ENCODE data around the gene POLR3GL. TPM values are rescaled to one million over a fixed set of nuclear protein-coding genes. Genes with fewer than 3 reads are reported as not detected.
A peak's percentile ranks its signal among the peaks of the same experiment; 100 is the strongest.
"Not testable (repeated sequence)": the region's sequence is repeated elsewhere in the genome, so short reads cannot be mapped to it uniquely, and the experiment has no call there.

Gene POLR3GL
- total RNA-seq, 5 donors from 2014 or later (not counting 1 experiment from before 2014, with no cell fraction given): 30.9 to 41.7 (median 38.3) TPM

DNA sequence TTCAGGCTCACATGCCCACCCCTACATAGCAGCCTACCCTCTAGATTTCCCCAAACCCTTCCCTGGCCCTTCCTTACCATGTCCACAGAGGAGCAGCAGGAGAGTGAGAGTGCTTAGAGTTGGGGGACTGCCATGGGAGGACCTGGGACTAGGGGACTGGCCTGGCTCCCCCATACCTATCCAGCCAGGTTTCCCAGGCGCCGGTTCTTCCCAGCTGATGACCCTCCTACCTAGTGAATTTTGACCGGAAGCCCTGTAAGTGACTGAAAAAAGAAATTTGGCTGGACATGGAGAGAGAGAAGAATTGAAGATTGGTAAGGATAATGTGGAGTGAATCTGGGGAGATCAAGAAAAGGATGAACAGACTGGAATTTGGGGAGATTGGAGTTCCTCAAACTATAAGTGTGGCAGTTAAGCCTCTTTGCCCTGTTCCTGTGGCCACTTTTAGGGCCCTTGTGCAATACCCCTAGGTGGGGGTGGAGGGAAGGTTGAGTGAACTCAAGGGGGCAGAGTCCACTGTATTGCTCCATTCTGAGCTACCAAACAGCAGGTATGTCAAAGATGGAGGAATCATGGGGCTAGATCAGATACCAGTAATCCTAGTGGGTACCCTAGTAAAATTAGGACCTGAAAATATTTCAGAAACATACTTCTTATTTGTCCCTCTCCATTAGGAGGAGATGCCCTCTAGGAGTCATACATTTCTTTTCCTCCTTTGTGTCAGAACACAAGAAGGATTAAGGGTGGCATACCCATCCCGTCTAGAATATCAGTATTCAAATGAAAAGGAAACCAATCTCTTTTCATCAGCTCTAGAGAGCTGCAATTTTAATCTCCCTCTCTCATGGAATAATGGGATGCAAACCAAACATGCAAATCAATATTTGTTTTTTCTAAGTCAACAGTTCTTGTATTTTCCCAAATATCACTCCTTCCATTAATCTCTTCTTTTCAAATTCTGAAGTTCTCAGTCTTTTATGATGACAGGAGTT, 55.9 kb downstream of the POLR3GL start:
- Mint-ChIP-seq H3K27ac (peak overlapping the region in 1 of 2 donors; percentile 1), H3K9me3 (no peaks in the 10 kb centered on the region), H3K4me1 (peaks cover 5 to 11% (median 6%) of the 10 kb centered on the region in 3 donors), H3K4me3 (peak overlapping the region in 1 of 3 donors; percentile 39), H3K36me3 (no peaks in the 10 kb centered on the region), H3K27me3 (peaks cover 40 to 51% of the 10 kb centered on the region in 2 donors)
- H3K36me3 ChIP-seq (ENCODE audit: control insufficient read depth in 2 of 2, extremely low read depth in 1 of 2, insufficient read depth in 1 of 2, low read length in 1 of 2): no peaks in the 10 kb centered on the region
- no peaks in the 10 kb centered on the region for H3K9me3 ChIP-seq
- CTCF ChIA-PET: interaction anchor here in 1 of 2 donors (3.8 kb wide), 1 partner anchor 41 kb away, joined by 18 read pairs; no protein-coding TSS in a partner anchor
- H3K4me1 ChIP-seq (ENCODE audit: control insufficient read depth in 1 of 2, extremely low read depth in 1 of 2, insufficient read depth in 2 of 2, low read length in 2 of 2): peaks cover 0 to 11% of the 10 kb centered on the region in 2 experiments
- ATAC-seq (replicated peaks in 1 of 4) (no peak), DNase-seq (no peak)
- 88% methylated on average over 1 of the region's 4 CpGs for WGBS (ENCODE audit: insufficient coverage)
- peaks cover 2 to 36% of the 10 kb centered on the region in 2 experiments for H3K27me3 ChIP-seq (replicated peaks in 1 of 2; ENCODE audit: control insufficient read depth in 2 of 2, extremely low read depth in 1 of 2, insufficient read depth in 2 of 2, low read length in 1 of 2)
- POLR2A ChIA-PET: interaction anchor here in 1 of 2 donors (0.6 to 0.7 kb wide), 2 partner anchors 47 to 136 kb away, joined by 4 to 5 read pairs; no protein-coding TSS in a partner anchor
- no peak overlapping the region for H3K27ac ChIP-seq (ENCODE audit: low read length)
- H3K4me3 ChIP-seq (ENCODE audit: control insufficient read depth in 1 of 2, extremely low read depth in 1 of 2, low read length in 1 of 2): no peak overlapping the region

GRCh38 chr1:146021050-146021445, 56.6 kb downstream of the POLR3GL start:
- peaks cover 0 to 11% of the 10 kb centered on the region in 2 experiments for H3K4me1 ChIP-seq (ENCODE audit: control insufficient read depth in 1 of 2, extremely low read depth in 1 of 2, insufficient read depth in 2 of 2, low read length in 2 of 2)
- ChIA-PET CTCF (interaction anchor here in 1 of 2 donors (1.6 kb wide), 1 partner anchor 11 kb away, joined by 4 read pairs; no protein-coding TSS in a partner anchor), POLR2A (no interaction called here)
- H3K4me3 Mint-ChIP-seq: no peak overlapping the region
- no peak overlapping the region for H3K27ac ChIP-seq (ENCODE audit: low read length)
- ATAC-seq (replicated peaks in 1 of 4): no peak
- no peaks in the 10 kb centered on the region for H3K36me3 Mint-ChIP-seq
- H3K9me3 ChIP-seq: no peaks in the 10 kb centered on the region
- no peaks in the 10 kb centered on the region for H3K9me3 Mint-ChIP-seq
- H3K27me3 Mint-ChIP-seq: peaks cover 44 to 56% of the 10 kb centered on the region in 2 donors
- H3K36me3 ChIP-seq (ENCODE audit: control insufficient read depth in 2 of 2, extremely low read depth in 1 of 2, insufficient read depth in 1 of 2, low read length in 1 of 2): no peaks in the 10 kb centered on the region
- WGBS (ENCODE audit: insufficient coverage): no CpG with 5 or more reads among the region's 1 CpG
- DNase-seq: no peak
- H3K27me3 ChIP-seq (replicated peaks in 1 of 2; ENCODE audit: control insufficient read depth in 2 of 2, extremely low read depth in 1 of 2, insufficient read depth in 2 of 2, low read length in 1 of 2): peaks cover 2 to 36% of the 10 kb centered on the region in 2 experiments
- H3K27ac Mint-ChIP-seq: no peak overlapping the region
- H3K4me1 Mint-ChIP-seq: peaks cover 5 to 11% (median 6%) of the 10 kb centered on the region in 3 donors
- H3K4me3 ChIP-seq (ENCODE audit: control insufficient read depth in 1 of 2, extremely low read depth in 1 of 2, low read length in 1 of 2): no peak overlapping the region

DNA sequence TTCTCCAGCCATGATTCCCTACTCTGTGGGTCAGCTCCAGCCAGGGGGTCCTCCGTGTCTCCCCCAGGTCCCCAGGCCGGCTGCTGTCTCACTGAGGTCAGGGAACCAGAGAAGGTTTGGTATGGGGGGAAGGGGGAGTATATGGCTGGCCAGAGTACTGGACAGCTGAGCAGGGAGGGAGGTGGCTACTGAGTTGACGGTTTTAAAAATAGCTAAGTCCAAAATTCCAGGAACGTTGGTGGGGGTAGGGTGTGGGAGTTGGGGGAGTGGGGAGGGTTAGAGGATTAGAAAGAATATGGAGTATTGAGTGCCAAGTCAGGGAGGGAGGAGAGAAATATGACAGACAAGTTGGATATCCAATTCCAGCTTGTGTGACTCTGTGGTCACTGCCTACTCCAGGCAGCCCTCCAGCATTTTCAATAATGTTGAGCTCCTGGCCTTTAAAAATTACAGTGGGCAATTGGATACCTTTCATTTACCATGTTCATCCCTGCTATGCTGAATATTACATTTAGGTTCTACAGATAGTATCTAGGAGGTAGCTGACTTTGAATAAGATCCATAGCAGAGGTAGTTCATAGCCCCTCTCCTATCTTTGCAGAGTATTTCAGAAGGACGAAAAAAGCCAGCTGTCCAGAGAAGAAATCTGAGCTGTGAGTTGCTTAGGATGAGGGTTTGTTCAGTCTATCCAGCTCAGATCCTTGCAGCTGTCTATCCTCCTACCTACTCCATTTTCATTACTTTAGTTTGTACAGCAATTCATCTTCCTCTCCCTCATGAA, 57.3 kb downstream of the POLR3GL start, which contains the start of gene HJV:
TSS of gene HJV (minus strand) at position 114 of the 781 bp plus-strand sequence. CDS start 1,504 bp downstream, outside the sequence.
- DNase-seq (no peak), ATAC-seq (replicated peaks in 1 of 4) (no peak)
- Mint-ChIP-seq H3K4me1 (peaks cover 5 to 11% (median 6%) of the 10 kb centered on the region in 3 donors), H3K4me3 (no peak within 1 kb of the TSS), H3K9me3 (no peaks in the 10 kb centered on the region), H3K27ac (no peak within 1 kb of the TSS), H3K27me3 (peaks cover 44 to 56% of the 10 kb centered on the region in 2 donors), H3K36me3 (no peaks in the 10 kb centered on the region)
- POLR2A ChIA-PET: interaction anchor here (0.5 to 0.6 kb wide), 2 partner anchors 9 to 103 kb away, joined by 3 to 5 read pairs; partner anchors contain the start of gene PEX11B (in 1 of the 2)
- no peak within 1 kb of the TSS for H3K4me3 ChIP-seq (ENCODE audit: control insufficient read depth in 1 of 2, extremely low read depth in 1 of 2, low read length in 1 of 2)
- 81% methylated on average over 3 of the region's 5 CpGs for WGBS (ENCODE audit: insufficient coverage)
- peaks cover 2 to 32% of the 10 kb centered on the region in 2 experiments for H3K27me3 ChIP-seq (replicated peaks in 1 of 2; ENCODE audit: control insufficient read depth in 2 of 2, extremely low read depth in 1 of 2, insufficient read depth in 2 of 2, low read length in 1 of 2)
- no peak within 1 kb of the TSS for H3K27ac ChIP-seq (ENCODE audit: low read length)
- H3K36me3 ChIP-seq (ENCODE audit: control insufficient read depth in 2 of 2, extremely low read depth in 1 of 2, insufficient read depth in 1 of 2, low read length in 1 of 2): no peaks in the 10 kb centered on the region
- peaks cover 0 to 11% of the 10 kb centered on the region in 2 experiments for H3K4me1 ChIP-seq (ENCODE audit: control insufficient read depth in 1 of 2, extremely low read depth in 1 of 2, insufficient read depth in 2 of 2, low read length in 2 of 2)
- CTCF ChIA-PET: interaction anchor here (0.6 to 1.6 kb wide), 4 partner anchors 10 to 16 kb away, joined by 3 to 11 read pairs (median 4); no protein-coding TSS in a partner anchor
- H3K9me3 ChIP-seq: no peaks in the 10 kb centered on the region

DNA sequence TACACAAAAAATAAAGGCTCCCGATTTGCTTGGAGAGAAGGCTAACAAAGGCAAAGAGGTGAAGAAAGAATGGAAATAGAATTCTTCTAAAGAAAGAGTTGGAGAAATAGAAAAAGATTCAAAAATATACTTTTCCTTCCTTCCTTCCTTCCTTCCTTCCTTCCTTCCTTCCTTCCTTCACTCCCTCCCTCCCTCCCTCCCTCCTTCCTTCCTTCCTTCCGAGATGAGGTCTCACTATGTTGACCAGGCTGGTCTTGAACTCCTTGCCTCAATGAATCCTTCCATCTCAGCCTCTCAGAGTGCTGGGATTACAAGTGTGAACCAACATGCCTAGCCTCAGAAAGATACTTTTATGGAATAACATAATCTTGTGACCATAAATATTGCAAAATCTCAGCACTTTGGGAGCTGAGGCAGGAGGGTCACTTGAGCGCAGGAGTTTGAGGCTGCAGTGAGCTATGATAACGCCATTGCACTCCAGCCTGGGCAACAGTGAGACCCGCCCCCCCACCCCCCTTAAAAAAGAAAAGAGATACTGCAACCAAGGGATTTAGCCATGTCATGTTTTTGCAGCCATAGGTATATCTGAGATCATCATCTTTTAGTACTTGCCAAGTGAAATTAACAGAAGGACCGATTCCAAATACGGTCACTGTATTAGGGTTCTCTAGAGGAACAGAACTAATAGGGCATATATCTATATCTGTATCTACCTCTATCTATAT, 58.1 kb downstream of the POLR3GL start:
- ChIA-PET POLR2A (interaction anchor here in 1 of 2 donors (0.5 kb wide), 1 partner anchor 8 kb away, joined by 5 read pairs; no protein-coding TSS in a partner anchor), CTCF (interaction anchor here (0.6 to 1.6 kb wide), 4 partner anchors 9 to 16 kb away, joined by 3 to 11 read pairs (median 4); no protein-coding TSS in a partner anchor)
- Histone ChIP-seq H3K36me3 (ENCODE audit: control insufficient read depth in 2 of 2, extremely low read depth in 1 of 2, insufficient read depth in 1 of 2, low read length in 1 of 2) (no peaks in the 10 kb centered on the region), H3K27me3 (replicated peaks in 1 of 2; ENCODE audit: control insufficient read depth in 2 of 2, extremely low read depth in 1 of 2, insufficient read depth in 2 of 2, low read length in 1 of 2) (peaks cover 2 to 32% of the 10 kb centered on the region in 2 experiments), H3K4me1 (ENCODE audit: control insufficient read depth in 1 of 2, extremely low read depth in 1 of 2, insufficient read depth in 2 of 2, low read length in 2 of 2) (peaks cover 0 to 11% of the 10 kb centered on the region in 2 experiments), H3K4me3 (ENCODE audit: control insufficient read depth in 1 of 2, extremely low read depth in 1 of 2, low read length in 1 of 2) (no peak overlapping the region), H3K9me3 (no peaks in the 10 kb centered on the region), H3K27ac (ENCODE audit: low read length) (no peak overlapping the region)
- ATAC-seq (replicated peaks in 1 of 4): no peak
- Mint-ChIP-seq H3K36me3 (no peaks in the 10 kb centered on the region), H3K4me3 (no peak overlapping the region), H3K4me1 (peaks cover 5 to 11% (median 6%) of the 10 kb centered on the region in 3 donors), H3K27ac (no peak overlapping the region), H3K9me3 (no peaks in the 10 kb centered on the region), H3K27me3 (peaks cover 44 to 51% of the 10 kb centered on the region in 2 donors)
- no peak for DNase-seq
- WGBS (ENCODE audit: insufficient coverage): 33% methylated on average over 1 of the region's 7 CpGs

DNA sequence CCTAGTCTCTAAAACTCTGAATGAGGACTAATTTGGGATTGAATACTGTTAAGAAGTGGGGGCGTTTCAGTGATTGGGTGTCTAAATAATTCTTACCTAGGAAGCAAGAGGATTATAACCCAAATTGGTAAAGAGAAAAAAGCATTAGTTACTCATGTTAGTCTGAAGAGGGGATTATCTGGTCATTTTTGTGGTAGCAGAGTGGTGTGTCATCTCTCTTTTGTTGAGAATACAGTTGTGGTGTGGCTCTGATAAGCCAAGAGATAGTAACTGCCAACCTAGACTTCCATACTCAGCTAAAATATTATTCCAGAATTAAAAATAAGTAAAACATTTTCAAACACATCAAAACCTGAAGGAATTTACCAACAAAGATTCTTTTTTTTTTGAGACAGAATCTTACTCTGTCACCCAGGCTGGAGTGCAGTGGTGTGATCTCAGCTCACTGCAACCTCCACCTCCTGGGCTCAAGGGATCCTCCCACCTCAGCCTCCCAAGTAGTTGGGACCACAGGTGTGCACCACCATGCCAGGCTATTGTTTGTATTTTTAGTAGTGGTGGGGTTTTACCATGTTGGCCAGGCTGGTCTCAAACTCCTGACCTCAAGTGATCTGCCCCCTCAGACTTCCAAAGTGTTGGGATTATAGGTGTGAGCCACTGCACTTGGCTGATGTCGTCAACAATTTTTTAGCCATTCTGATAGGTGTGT, 61.5 kb downstream of the POLR3GL start:
- peaks cover 21 to 26% of the 10 kb centered on the region in 2 donors for H3K27me3 Mint-ChIP-seq
- ATAC-seq (replicated peaks in 1 of 4); POLR2A ChIA-PET: not testable (repeated sequence)

More for the DNA sequence above, 61.5 kb downstream of the POLR3GL start:
- no CpG with 5 or more reads among the region's 2 CpGs for WGBS (ENCODE audit: insufficient coverage)
- H3K27ac Mint-ChIP-seq: peak overlapping the region in 1 of 2 donors; percentile 6
- not testable (repeated sequence) for H3K36me3 ChIP-seq (ENCODE audit: control insufficient read depth in 2 of 2, extremely low read depth in 1 of 2, insufficient read depth in 1 of 2, low read length in 1 of 2); DNase-seq; H3K27ac ChIP-seq (ENCODE audit: low read length); H3K9me3 Mint-ChIP-seq; H3K36me3 Mint-ChIP-seq; H3K9me3 ChIP-seq; H3K4me1 Mint-ChIP-seq; H3K4me1 ChIP-seq (ENCODE audit: control insufficient read depth in 1 of 2, extremely low read depth in 1 of 2, insufficient read depth in 2 of 2, low read length in 2 of 2); H3K4me3 ChIP-seq (ENCODE audit: control insufficient read depth in 1 of 2, extremely low read depth in 1 of 2, low read length in 1 of 2); H3K4me3 Mint-ChIP-seq
- CTCF ChIA-PET: interaction anchor here in 1 of 2 donors (0.6 kb wide), 1 partner anchor 21 kb away, joined by 3 read pairs; no protein-coding TSS in a partner anchor
- H3K27me3 ChIP-seq (replicated peaks in 1 of 2; ENCODE audit: control insufficient read depth in 2 of 2, extremely low read depth in 1 of 2, insufficient read depth in 2 of 2, low read length in 1 of 2): peaks cover 0 to 18% of the 10 kb centered on the region in 2 experiments
